GM18520 (cell line): ENCODE measurements around the gene FXN.
"Not testable (repeated sequence)": the region's sequence is repeated elsewhere in the genome, so short reads cannot be mapped to it uniquely, and the experiment has no call there.

Source experiments
- ATAC-seq: cut with Tn5 transposase; IDR thresholded peaks from one replicate; pipeline ENCODE4 v1.9.1; 2021; ENCODE audit not compliant: unreplicated experiment

FXN gene

GRCh38 chr9:69035438-69036308, at the start of gene FXN:
FXN (plus strand) TSS chr9:69035752; CDS start chr9:69035783, 31 bp downstream.
- peak; percentile 94 for ATAC-seq

DNA sequence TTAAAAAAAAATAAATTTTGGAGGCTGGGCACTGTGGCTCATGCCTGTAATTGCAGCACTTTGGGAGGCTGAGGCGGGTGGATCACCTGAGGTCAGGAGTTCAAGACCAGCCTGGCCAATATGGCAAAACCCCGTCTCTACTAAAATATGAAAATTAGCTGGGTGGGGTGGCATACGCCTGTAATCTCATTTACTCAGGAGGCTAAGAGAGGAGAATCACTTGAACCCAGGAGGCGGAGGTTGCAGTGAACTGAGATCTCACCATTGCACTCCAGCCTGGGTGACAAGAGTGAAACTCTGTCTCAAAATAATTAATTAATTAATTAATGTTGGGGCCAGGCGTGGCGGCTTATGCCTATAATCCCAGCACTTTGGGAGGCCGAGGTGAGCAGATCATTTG, 48.6 kb upstream of the FXN start:
- ATAC-seq: not testable (repeated sequence)

DNA sequence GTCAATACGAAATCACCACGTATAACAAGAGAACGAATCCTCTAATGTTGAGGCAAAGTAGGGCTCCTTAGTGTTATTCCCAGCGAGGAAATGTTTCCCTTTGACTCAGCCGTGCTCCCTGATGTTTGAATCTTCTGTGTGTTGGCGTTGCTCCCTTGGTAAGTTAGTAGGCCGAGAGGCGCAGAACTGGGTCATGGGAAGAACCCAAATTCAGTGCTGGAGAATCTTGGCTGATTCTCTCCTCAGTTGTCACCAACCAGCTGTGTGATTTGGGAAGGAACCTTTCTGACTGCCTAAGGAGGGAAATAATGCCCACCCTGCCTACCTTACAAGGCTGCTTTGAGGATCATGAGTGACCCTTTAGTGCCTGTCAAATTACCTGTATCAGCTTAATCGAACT, 44.1 kb upstream of the FXN start:
- ATAC-seq: no peak

DNA sequence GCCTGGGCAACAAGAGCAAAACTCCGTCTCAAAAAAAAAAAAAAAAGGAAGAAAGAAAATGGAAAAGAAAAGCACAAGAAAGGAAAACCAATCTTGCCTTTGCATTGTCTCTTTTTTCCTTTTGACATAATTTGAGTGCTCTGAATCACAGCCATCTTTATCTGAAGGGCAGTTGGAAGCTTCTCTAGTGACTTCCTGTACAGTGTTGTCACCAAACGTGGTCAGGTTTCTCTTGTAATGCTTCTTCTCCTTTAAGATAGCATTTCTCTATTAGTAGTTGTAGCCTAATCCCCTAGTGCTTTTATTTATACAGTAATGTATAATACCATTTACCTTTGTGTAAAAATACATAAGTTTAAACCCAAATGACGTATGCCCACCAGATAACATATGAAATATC, 39.8 kb upstream of the FXN start:
- no peak for ATAC-seq

DNA sequence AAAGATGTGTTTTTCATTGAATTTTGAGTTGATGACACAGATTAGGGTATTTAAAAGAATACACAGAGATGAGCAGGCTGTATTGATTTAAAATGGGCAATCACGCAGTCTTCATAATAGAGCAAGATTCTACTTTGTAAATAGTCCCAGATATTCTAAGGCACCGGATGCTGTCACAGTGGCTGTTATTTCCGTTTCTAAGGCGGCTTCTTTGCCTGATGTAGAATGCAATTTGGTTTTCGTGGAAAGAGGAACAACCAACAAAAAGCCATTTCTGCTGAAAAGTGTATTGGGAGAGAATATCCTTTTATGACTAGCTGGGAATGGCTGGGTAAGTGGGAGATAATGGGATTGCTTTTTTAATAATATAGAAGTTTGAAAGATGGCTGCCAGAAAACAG, 39.1 kb upstream of the FXN start:
- no peak for ATAC-seq

DNA sequence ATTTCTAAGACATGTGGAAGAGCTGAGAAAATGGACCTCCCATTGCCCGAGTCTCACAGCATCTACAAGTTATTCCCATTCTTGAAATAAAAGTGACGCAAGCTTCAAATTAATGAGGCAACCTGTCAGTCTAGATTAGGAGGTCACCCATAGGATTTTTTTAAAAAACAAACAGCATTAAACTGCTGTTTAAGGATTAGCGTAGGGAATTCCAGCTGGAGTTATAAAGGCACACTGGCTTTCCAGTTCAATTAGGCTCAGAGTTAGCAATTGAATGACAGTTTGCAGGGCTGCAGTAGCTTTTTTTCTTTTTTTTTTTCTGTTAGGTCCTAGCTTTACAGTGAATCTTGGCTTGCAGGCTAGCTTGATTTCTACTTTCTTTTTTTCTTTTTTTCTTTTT, 37.9 kb upstream of the FXN start:
- ATAC-seq: no peak

- no peak for ATAC-seq
Measured at GRCh38 chr9:68998385-68998784, 37.2 kb upstream of the FXN start.

DNA sequence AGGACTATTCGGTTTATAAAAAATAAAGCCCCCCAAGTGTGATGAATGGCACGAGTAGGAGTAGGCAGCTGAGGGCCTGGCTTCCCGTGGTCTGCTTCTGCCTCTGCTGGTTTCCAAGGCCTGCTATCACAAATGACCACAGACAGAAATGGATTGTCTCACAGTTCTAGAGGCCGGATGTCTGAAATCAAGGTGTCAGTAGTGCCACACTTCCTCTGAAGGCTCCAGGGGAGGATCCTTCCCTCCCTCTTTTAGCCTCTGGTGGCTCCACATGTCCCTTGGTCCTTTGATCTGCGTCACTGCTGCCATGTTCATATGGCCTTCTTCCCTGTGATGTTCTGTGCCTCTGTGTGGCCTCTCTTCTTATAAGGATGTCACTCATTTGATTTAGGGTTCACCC, 36.7 kb upstream of the FXN start:
- no peak for ATAC-seq

GRCh38 chr9:68999393-69000105, 36.0 kb upstream of the FXN start:
- peak; percentile 53 for ATAC-seq

- no peak for ATAC-seq
Measured at GRCh38 chr9:69001921-69002320, 33.6 kb upstream of the FXN start.

DNA sequence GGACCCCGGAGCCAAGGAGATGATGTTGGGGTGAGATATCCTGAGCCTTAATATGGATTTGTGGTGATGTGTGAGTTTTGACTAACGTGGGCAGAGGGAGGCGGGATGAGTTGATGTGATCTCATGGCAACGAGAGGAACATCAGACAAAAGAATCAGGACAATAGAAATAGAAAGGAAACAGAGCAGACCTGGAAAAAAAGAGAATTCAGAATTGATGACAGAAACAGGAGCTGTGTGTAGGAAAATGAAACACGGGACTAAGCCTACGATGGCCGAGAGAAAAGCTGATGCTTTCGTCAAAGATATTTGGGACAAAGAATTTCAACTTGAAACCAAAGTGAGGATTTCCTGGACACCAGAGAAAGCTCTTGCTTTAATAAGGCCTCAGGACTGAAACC, 32.5 kb upstream of the FXN start:
- no peak for ATAC-seq

DNA sequence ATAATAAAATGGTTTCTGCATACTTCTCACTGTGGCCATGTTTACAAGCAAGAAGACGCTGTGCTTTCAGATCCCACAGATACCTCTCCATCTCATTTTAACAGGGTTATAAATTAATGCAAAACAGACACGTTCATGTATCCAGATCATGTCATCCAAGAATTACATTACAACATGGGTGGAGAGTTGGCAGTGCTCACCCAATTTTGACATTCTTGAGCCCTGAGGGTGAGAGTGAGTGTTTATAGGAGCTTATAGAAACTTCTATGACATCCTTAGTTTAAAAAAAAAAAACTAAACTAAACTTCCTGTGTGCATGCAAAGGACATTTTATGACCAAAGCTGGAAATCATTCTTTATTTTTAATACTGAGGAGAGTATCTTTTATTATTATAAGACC, 30.7 kb upstream of the FXN start:
- ATAC-seq: no peak

DNA sequence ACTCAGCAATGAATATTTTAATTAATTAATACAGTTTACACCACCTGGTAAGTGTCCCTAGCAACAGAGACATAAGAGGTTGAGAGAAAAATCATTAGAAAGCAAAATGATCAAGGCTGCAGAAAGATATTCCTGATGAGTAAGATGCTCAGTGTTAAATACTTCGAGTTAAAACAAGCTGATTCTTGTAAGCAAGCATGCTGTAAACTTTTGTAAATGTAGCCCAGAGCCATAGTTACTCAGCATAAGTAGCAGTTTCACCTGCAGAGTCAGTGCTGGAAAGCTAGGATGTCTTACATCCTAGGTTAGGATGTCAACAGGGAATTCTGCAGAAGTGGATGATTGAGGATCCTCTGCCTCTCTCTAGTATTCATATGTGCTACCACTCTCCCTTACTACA, 25.8 kb upstream of the FXN start:
- no peak for ATAC-seq

DNA sequence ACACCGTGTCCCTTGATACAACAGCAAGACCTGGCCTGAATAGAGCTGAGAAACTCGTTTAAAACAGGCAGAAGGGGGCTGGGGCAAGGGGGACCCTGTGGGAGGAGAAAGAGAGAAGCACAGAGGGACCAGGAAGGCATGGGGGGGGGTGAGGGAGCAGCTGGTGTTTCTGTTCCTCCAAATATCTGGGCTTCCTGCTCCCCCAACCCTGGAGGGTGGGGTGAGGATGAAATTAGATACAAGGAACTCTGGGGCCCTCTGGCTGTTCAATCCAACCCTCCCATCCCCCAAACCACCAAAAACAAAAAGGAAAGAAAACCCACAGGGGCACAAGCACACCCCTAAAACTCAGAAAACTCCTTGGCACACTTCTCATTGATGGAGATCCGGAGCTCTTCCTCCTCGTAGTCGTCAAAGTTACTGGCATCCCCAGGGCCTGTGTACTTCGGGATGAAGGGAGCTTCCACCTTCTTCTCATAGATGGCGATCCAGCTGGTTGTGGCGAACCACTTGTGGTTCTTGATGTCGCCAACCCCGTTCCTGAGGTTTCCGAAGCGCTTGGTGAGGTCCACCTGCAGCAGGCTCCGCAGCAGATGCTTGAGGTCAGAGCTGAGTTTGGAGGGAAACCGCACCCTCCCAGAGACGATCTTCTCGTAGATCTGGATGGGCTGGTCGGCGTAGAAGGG, 22.7 kb upstream of the FXN start:
- ATAC-seq: no peak

GRCh38 chr9:69013382-69013727, 22.2 kb upstream of the FXN start:
- ATAC-seq: no peak

DNA sequence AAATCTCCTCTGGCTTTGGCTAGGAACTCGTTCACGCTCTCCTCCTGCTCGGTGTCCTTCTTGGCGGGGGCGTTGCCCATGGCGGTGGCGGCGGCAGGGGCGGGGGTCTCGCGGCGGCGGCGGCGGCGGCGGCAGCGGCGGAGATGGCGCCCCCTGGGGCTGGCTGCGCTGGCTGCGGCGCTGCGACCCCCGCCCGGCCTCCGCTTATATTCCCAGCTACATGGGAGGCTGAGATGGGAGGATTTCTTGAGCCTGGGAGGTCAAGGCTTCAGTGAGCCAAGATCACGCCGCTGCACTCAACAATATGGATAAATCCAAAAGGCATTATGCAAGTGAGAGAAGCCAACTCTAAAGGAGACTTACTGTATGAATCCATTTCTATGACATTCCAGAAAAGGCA, 21.5 kb upstream of the FXN start, which contains the start of gene PRKACG:
Gene PRKACG, minus strand, starts transcription at position 101 of the 400 bp plus-strand sequence. Its CDS starts 21 bp downstream, at position 80.
- no peak for ATAC-seq

- ATAC-seq: no peak
Measured at GRCh38 chr9:69016191-69017096, 19.1 kb upstream of the FXN start.

DNA sequence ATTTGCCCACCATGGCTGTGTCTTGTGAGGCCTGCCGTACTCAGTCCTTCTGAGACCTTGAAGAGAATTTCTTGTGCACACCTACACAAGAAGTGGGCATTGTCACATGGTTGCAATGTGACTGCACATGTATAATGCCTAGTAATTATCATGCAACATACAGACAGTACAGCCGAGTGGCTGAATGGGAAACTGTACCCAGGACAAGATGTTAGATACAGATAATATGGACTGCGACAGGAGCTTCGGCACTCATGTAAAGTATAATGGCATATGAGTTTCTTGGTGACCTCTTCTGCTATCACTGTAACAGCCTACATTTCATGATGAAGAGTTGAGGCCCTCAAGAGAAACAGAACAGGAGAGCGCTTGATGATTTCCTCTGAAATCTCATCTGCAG, 16.8 kb upstream of the FXN start:
- no peak for ATAC-seq

DNA sequence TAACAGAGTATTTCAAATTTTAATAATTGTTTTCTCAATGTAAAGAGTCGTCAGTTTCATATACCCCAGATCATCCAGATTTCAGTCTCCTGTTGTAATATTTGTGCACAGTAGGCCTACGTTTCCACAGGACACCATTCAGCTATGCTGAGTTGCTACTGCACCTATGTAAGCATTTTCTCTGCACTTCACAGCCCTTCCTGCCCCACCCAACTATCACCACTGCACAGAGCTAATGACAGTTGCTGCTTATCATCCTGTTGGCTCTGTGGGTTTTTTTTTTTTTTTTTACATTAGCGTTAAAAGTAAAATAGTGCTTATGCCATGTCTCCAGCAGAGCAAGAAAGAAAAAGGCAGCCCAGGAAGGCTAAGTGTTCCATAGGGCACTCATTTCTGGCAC, 15.7 kb upstream of the FXN start:
- ATAC-seq: no peak

- ATAC-seq: no peak
Measured at GRCh38 chr9:69020301-69021145, 15.0 kb upstream of the FXN start.
